Measurements from ENCODE around the gene KCNT1. TPM values are rescaled to one million over a fixed set of nuclear protein-coding genes. Genes with fewer than 3 reads are reported as not detected.

Gene KCNT1
- total RNA-seq, 1 experiment from 2014 or later: 0.17 TPM

GRCh38 chr9:135774239-135774747, 72.3 kb downstream of the KCNT1 start:
- no peaks in the 10 kb centered on the region for H3K9me3 ChIP-seq (ENCODE audit: control insufficient read depth in 1 of 2, insufficient read depth in 1 of 2, low read depth in 1 of 2, low read length in 2 of 2)
- H3K36me3 ChIP-seq (ENCODE audit: control insufficient read depth in 1 of 2, insufficient read depth in 2 of 2, low read length in 2 of 2): no peaks in the 10 kb centered on the region
- ATAC-seq (no peak), DNase-seq (ENCODE audit: low read depth, low spot score) (no peak)
- no peak overlapping the region for H3K4me2 ChIP-seq (ENCODE audit: low read length)
- RAD21 ChIA-PET (ENCODE audit: low non-redundant PET in 1 of 2, low total read pairs in 2 of 2, uncharacterized antibody in 2 of 2, unreplicated experiment in 2 of 2): no interaction called here
- H4K20me1 ChIP-seq (ENCODE audit: insufficient read depth): no peaks in the 10 kb centered on the region
- no peaks in the 10 kb centered on the region for H3K9me2 ChIP-seq (ENCODE audit: insufficient read depth)
- no peak overlapping the region for H3K27ac ChIP-seq (ENCODE audit: low read depth, low read length)
- H2AFZ ChIP-seq (ENCODE audit: low read depth, low read length, poor library complexity, severe bottlenecking): no peak overlapping the region
- POLR2A ChIA-PET: no interaction called here
- H3K79me2 ChIP-seq (ENCODE audit: insufficient read depth, low read length): no peaks in the 10 kb centered on the region
- no peak overlapping the region for H3K4me3 ChIP-seq (replicated peaks in 1 of 2; ENCODE audit: low read depth in 1 of 2, low read length in 2 of 2)
- no peak overlapping the region for H3K9ac ChIP-seq (ENCODE audit: low read length)
- intact Hi-C loops (cut with micrococcal nuclease): no loop called here
- H3K27me3 ChIP-seq (ENCODE audit: insufficient read depth, low read length): no peaks in the 10 kb centered on the region
- no peak for TF ChIP-seq SIN3A (IDR thresholded peaks at IDR 0.05; ENCODE audit: low read depth)
- H3K4me1 ChIP-seq (ENCODE audit: control insufficient read depth in 1 of 2, insufficient read depth in 2 of 2, low read length in 2 of 2): no peaks in the 10 kb centered on the region
- no TSS peak for BruUV-seq (replicated peaks)
- CTCF ChIA-PET: no interaction called here

GRCh38 chr9:135774794-135775525, 73.0 kb downstream of the KCNT1 start:
- Histone ChIP-seq H2AFZ (ENCODE audit: low read depth, low read length, poor library complexity, severe bottlenecking) (no peak overlapping the region), H4K20me1 (ENCODE audit: insufficient read depth) (no peaks in the 10 kb centered on the region), H3K9me3 (ENCODE audit: control insufficient read depth in 1 of 2, insufficient read depth in 1 of 2, low read depth in 1 of 2, low read length in 2 of 2) (no peaks in the 10 kb centered on the region), H3K4me2 (ENCODE audit: low read length) (no peak overlapping the region), H3K9ac (ENCODE audit: low read length) (no peak overlapping the region), H3K36me3 (ENCODE audit: control insufficient read depth in 1 of 2, insufficient read depth in 2 of 2, low read length in 2 of 2) (no peaks in the 10 kb centered on the region), H3K4me1 (ENCODE audit: control insufficient read depth in 1 of 2, insufficient read depth in 2 of 2, low read length in 2 of 2) (no peaks in the 10 kb centered on the region), H3K27me3 (ENCODE audit: insufficient read depth, low read length) (no peaks in the 10 kb centered on the region), H3K79me2 (ENCODE audit: insufficient read depth, low read length) (no peaks in the 10 kb centered on the region), H3K4me3 (replicated peaks in 1 of 2; ENCODE audit: low read depth in 1 of 2, low read length in 2 of 2) (no peak overlapping the region), H3K9me2 (ENCODE audit: insufficient read depth) (no peaks in the 10 kb centered on the region), H3K27ac (ENCODE audit: low read depth, low read length) (no peak overlapping the region)
- TF ChIP-seq YY1 (IDR thresholded peaks at IDR 0.05; ENCODE audit: extremely low read depth, insufficient replicate concordance, low read depth, low read length): no peak
- no peak for TF ChIP-seq POLR2AphosphoS5 (IDR thresholded peaks at IDR 0.05; ENCODE audit: low read depth, low read length)
- TF ChIP-seq EGR1 (IDR thresholded peaks at IDR 0.05; ENCODE audit: low read depth): no peak
- no peak for TF ChIP-seq TCF7L2 (IDR thresholded peaks at IDR 0.05; ENCODE audit: borderline replicate concordance, extremely low read depth, insufficient read depth, insufficient read length)
- no TSS peak for BruUV-seq (replicated peaks)
- DNase-seq (ENCODE audit: low read depth, low spot score) (no peak), ATAC-seq (no peak)
- RAD21 ChIA-PET (ENCODE audit: low non-redundant PET in 1 of 2, low total read pairs in 2 of 2, uncharacterized antibody in 2 of 2, unreplicated experiment in 2 of 2): no interaction called here
- CTCF ChIA-PET: no interaction called here
- POLR2A ChIA-PET: no interaction called here
- intact Hi-C loops (cut with micrococcal nuclease): no loop called here

All from HCT116 (cell line).